Measurements from ENCODE around the gene ADGRL3.

The ADGRL3 gene

GRCh38 chr4:61992351-61992750, 792.2 kb downstream of the ADGRL3 start:
- Histone ChIP-seq H2BK120ac (ENCODE audit: insufficient read depth, low read length, poor library complexity) (no peak overlapping the region), H2AFZ (ENCODE audit: insufficient read depth, low read length, poor library complexity) (no peak overlapping the region), H2BK12ac (ENCODE audit: low read length) (no peak overlapping the region), H3K79me1 (ENCODE audit: low read length) (no peaks in the 10 kb centered on the region), H3K4me3 (ENCODE audit: low read depth, low read length) (no peak overlapping the region), H3K27me3 (ENCODE audit: insufficient read depth, low read length) (no peaks in the 10 kb centered on the region), H4K12ac (ENCODE audit: low read depth, low read length) (no peak overlapping the region), H3K4me1 (ENCODE audit: control insufficient read depth in 1 of 2, insufficient read depth in 2 of 2, low read length in 2 of 2) (no peaks in the 10 kb centered on the region), H4K8ac (ENCODE audit: low read depth, low read length) (no peak overlapping the region), H3K4ac (ENCODE audit: low read depth, low read length) (no peak overlapping the region), H3K36me3 (ENCODE audit: control insufficient read depth in 1 of 2, insufficient read depth in 2 of 2, low read length in 2 of 2) (no peaks in the 10 kb centered on the region), H3K27ac (ENCODE audit: low read depth, low read length) (no peak overlapping the region), H3K14ac (ENCODE audit: low read length) (no peak overlapping the region), H3K9ac (ENCODE audit: low read length) (no peak overlapping the region), H3K79me2 (ENCODE audit: control insufficient read depth, insufficient read depth, low read length, poor library complexity) (no peaks in the 10 kb centered on the region), H3K4me2 (ENCODE audit: low read length) (no peak overlapping the region), H4K91ac (ENCODE audit: low read depth, low read length) (no peak overlapping the region), H3K9me3 (ENCODE audit: insufficient read depth, low read depth, low read length) (no peaks in the 10 kb centered on the region), H3K18ac (ENCODE audit: low read length) (no peak overlapping the region), H2AK5ac (ENCODE audit: low read length) (no peak overlapping the region), H2BK5ac (ENCODE audit: low read depth, low read length, poor library complexity) (no peak overlapping the region), H3K23ac (ENCODE audit: low read length) (no peak overlapping the region)
- WGBS (ENCODE audit: extremely low coverage, insufficient coverage, insufficient read length): no CpG with 5 or more reads among the region's 2 CpGs
- DNase-seq: no peak

GRCh38 chr4:61994036-61994435, 793.9 kb downstream of the ADGRL3 start:
- Histone ChIP-seq H3K27me3 (ENCODE audit: insufficient read depth, low read length) (no peaks in the 10 kb centered on the region), H2AFZ (ENCODE audit: insufficient read depth, low read length, poor library complexity) (no peak overlapping the region), H3K36me3 (ENCODE audit: control insufficient read depth in 1 of 2, insufficient read depth in 2 of 2, low read length in 2 of 2) (no peaks in the 10 kb centered on the region), H3K18ac (ENCODE audit: low read length) (no peak overlapping the region), H4K8ac (ENCODE audit: low read depth, low read length) (no peak overlapping the region), H3K23ac (ENCODE audit: low read length) (no peak overlapping the region), H3K9ac (ENCODE audit: low read length) (no peak overlapping the region), H3K4me3 (ENCODE audit: low read depth, low read length) (no peak overlapping the region), H3K4ac (ENCODE audit: low read depth, low read length) (no peak overlapping the region), H2BK120ac (ENCODE audit: insufficient read depth, low read length, poor library complexity) (no peak overlapping the region), H3K4me2 (ENCODE audit: low read length) (no peak overlapping the region), H4K91ac (ENCODE audit: low read depth, low read length) (no peak overlapping the region), H3K79me1 (ENCODE audit: low read length) (no peaks in the 10 kb centered on the region), H2BK5ac (ENCODE audit: low read depth, low read length, poor library complexity) (no peak overlapping the region), H2BK12ac (ENCODE audit: low read length) (no peak overlapping the region), H3K27ac (ENCODE audit: low read depth, low read length) (no peak overlapping the region), H3K79me2 (ENCODE audit: control insufficient read depth, insufficient read depth, low read length, poor library complexity) (no peaks in the 10 kb centered on the region), H3K14ac (ENCODE audit: low read length) (no peak overlapping the region), H3K4me1 (ENCODE audit: control insufficient read depth in 1 of 2, insufficient read depth in 2 of 2, low read length in 2 of 2) (no peaks in the 10 kb centered on the region), H3K9me3 (ENCODE audit: insufficient read depth, low read depth, low read length) (no peaks in the 10 kb centered on the region), H4K12ac (ENCODE audit: low read depth, low read length) (peak overlapping the region; percentile 30), H2AK5ac (ENCODE audit: low read length) (no peak overlapping the region)
- WGBS (ENCODE audit: extremely low coverage, insufficient coverage, insufficient read length): no CpG with 5 or more reads among the region's 6 CpGs
- no peak for DNase-seq

- H2BK5ac ChIP-seq (ENCODE audit: low read depth, low read length, poor library complexity): no peak overlapping the region
These were observed 795.7 kb downstream of the ADGRL3 start for GRCh38 chr4:61995717-61996340.

GRCh38 chr4:61996943-61997342, 796.8 kb downstream of the ADGRL3 start:
- no peaks in the 10 kb centered on the region for H3K4me1 ChIP-seq (ENCODE audit: control insufficient read depth in 1 of 2, insufficient read depth in 2 of 2, low read length in 2 of 2)
- no peak overlapping the region for H2BK5ac ChIP-seq (ENCODE audit: low read depth, low read length, poor library complexity)
- H3K79me1 ChIP-seq (ENCODE audit: low read length): no peaks in the 10 kb centered on the region
- no peaks in the 10 kb centered on the region for H3K79me2 ChIP-seq (ENCODE audit: control insufficient read depth, insufficient read depth, low read length, poor library complexity)
- no peak overlapping the region for H3K4me2 ChIP-seq (ENCODE audit: low read length)
- no peak overlapping the region for H2BK12ac ChIP-seq (ENCODE audit: low read length)
- no peak overlapping the region for H3K23ac ChIP-seq (ENCODE audit: low read length)
- no peak overlapping the region for H3K9ac ChIP-seq (ENCODE audit: low read length)
- H3K36me3 ChIP-seq (ENCODE audit: control insufficient read depth in 1 of 2, insufficient read depth in 2 of 2, low read length in 2 of 2): no peaks in the 10 kb centered on the region
- no peak overlapping the region for H2AK5ac ChIP-seq (ENCODE audit: low read length)
- H4K8ac ChIP-seq (ENCODE audit: low read depth, low read length): no peak overlapping the region
- no peak overlapping the region for H3K4ac ChIP-seq (ENCODE audit: low read depth, low read length)
- no peak overlapping the region for H2BK120ac ChIP-seq (ENCODE audit: insufficient read depth, low read length, poor library complexity)
- H4K91ac ChIP-seq (ENCODE audit: low read depth, low read length): no peak overlapping the region
- no peak overlapping the region for H3K18ac ChIP-seq (ENCODE audit: low read length)
- no peaks in the 10 kb centered on the region for H3K9me3 ChIP-seq (ENCODE audit: insufficient read depth, low read depth, low read length)
- no peak overlapping the region for H4K12ac ChIP-seq (ENCODE audit: low read depth, low read length)
- H3K4me3 ChIP-seq (ENCODE audit: low read depth, low read length): no peak overlapping the region
- H3K27me3 ChIP-seq (ENCODE audit: insufficient read depth, low read length): no peaks in the 10 kb centered on the region
- no peak overlapping the region for H3K27ac ChIP-seq (ENCODE audit: low read depth, low read length)
- DNase-seq: no peak
- WGBS (ENCODE audit: extremely low coverage, insufficient coverage, insufficient read length): no CpG with 5 or more reads among the region's 1 CpG
- H2AFZ ChIP-seq (ENCODE audit: insufficient read depth, low read length, poor library complexity): no peak overlapping the region
- no peak overlapping the region for H3K14ac ChIP-seq (ENCODE audit: low read length)

More at GRCh38 chr4:61995717-61996340, 795.7 kb downstream of the ADGRL3 start:
- Histone ChIP-seq H3K14ac (ENCODE audit: low read length) (no peak overlapping the region), H2BK12ac (ENCODE audit: low read length) (no peak overlapping the region), H2BK120ac (ENCODE audit: insufficient read depth, low read length, poor library complexity) (no peak overlapping the region), H3K4ac (ENCODE audit: low read depth, low read length) (no peak overlapping the region), H2AFZ (ENCODE audit: insufficient read depth, low read length, poor library complexity) (no peak overlapping the region), H3K27me3 (ENCODE audit: insufficient read depth, low read length) (no peaks in the 10 kb centered on the region), H3K18ac (ENCODE audit: low read length) (no peak overlapping the region), H3K79me1 (ENCODE audit: low read length) (no peaks in the 10 kb centered on the region), H3K79me2 (ENCODE audit: control insufficient read depth, insufficient read depth, low read length, poor library complexity) (no peaks in the 10 kb centered on the region), H3K9ac (ENCODE audit: low read length) (no peak overlapping the region), H4K91ac (ENCODE audit: low read depth, low read length) (no peak overlapping the region), H3K9me3 (ENCODE audit: insufficient read depth, low read depth, low read length) (no peaks in the 10 kb centered on the region), H3K4me2 (ENCODE audit: low read length) (no peak overlapping the region), H3K23ac (ENCODE audit: low read length) (no peak overlapping the region), H3K4me1 (ENCODE audit: control insufficient read depth in 1 of 2, insufficient read depth in 2 of 2, low read length in 2 of 2) (no peaks in the 10 kb centered on the region), H3K36me3 (ENCODE audit: control insufficient read depth in 1 of 2, insufficient read depth in 2 of 2, low read length in 2 of 2) (no peaks in the 10 kb centered on the region), H2AK5ac (ENCODE audit: low read length) (no peak overlapping the region), H3K27ac (ENCODE audit: low read depth, low read length) (no peak overlapping the region), H3K4me3 (ENCODE audit: low read depth, low read length) (no peak overlapping the region), H4K12ac (ENCODE audit: low read depth, low read length) (no peak overlapping the region), H4K8ac (ENCODE audit: low read depth, low read length) (no peak overlapping the region)
- WGBS (ENCODE audit: extremely low coverage, insufficient coverage, insufficient read length): no CpG with 5 or more reads among the region's 2 CpGs
- no peak for DNase-seq

All from trophoblast cell (in vitro differentiated cells and primary cell).